HG03139 (cell line): ENCODE data around the gene HYOU1.
A peak's percentile ranks its signal among the peaks of the same experiment; 100 is the strongest.
"Not testable (repeated sequence)": the region's sequence is repeated elsewhere in the genome, so short reads cannot be mapped to it uniquely, and the experiment has no call there.

Source experiments
- ATAC-seq: cut with Tn5 transposase; IDR thresholded peaks from one replicate; pipeline ENCODE4 v1.9.1; 2021; ENCODE audit not compliant: unreplicated experiment

HYOU1 gene

DNA sequence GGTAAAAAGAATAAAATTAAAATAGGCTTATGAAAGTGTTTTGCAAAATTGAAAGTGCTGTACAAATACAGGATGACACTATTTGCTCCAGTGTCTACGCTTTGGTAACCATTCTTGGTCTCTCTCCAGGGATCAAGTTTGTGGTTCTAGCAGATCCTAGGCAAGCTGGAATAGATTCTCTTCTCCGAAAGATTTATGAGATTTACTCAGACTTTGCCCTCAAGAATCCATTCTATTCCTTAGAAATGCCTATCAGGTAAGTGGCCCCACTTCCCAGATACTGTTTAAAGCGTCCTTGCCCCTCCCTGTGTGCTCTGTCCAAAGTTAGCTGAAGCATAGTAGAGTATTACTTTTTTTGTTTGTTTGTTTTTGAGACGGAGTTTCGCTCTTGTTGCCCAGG lies 35.4 kb downstream of the HYOU1 start:
- no peak for ATAC-seq

GRCh38 chr11:119019996-119020395 lies 37.0 kb downstream of the HYOU1 start:
- no peak for ATAC-seq

GRCh38 chr11:119018074-119018938 lies 38.7 kb downstream of the HYOU1 start, which contains the start of the genes RPS25 and TRAPPC4:
TSS of gene RPS25 (minus strand) at chr11:119018343. CDS start at chr11:119018284, 59 bp downstream.
TSS of gene TRAPPC4 (plus strand) at chr11:119018766. CDS start at chr11:119018796, 30 bp downstream.
- peak; percentile 83 for ATAC-seq

DNA sequence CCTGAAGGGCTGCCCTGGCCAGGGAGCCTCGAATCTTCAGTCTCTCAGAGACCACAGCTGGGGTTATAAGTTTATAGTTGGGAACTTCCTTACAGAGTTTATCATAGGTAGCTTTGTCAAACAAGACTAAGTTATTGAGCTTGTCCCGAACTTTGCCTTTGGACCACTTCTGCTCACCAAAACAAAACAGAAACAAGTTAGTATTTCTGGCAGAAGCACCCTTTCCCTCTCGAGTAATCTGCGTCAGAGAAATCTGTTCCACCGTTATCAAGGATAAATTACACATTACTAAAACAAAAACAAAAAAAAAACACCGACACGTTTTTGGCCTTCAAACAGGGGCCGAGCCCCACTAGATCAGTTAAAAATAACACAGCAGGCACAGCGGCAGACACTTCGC lies 39.6 kb downstream of the HYOU1 start:
- ATAC-seq = not testable (repeated sequence)

GRCh38 chr11:119016216-119017009 lies 40.6 kb downstream of the HYOU1 start:
- ATAC-seq = no peak

- no peak for ATAC-seq
Measured at GRCh38 chr11:119015054-119015611, 41.9 kb downstream of the HYOU1 start.

- ATAC-seq = no peak
Measured at GRCh38 chr11:119014209-119014924, 42.6 kb downstream of the HYOU1 start.

DNA sequence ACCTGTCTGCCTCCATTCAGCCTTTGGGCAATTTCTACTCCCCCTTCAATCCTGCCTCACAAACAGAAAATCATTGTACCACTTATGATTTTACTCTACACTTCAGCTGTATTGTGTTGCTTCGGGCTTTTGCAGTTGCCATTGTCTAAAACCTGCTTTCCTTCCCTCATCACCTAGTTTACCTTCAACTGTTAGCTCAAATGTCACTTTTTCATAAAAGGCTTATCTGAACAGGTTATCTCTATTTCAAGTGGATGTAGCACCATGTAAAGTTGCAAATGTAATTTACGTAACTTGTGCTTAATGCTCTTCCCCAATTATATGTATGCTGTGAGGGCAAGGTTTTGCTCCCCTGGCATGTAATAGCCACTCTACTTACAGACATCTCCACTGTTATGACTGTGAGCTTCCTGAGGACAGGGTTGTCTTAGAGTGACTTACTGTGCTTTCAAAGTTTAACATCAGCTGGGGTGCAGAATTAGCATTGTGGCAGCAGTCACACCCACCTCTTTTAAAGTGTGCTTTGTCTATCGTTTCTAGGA lies 44.3 kb downstream of the HYOU1 start:
- no peak for ATAC-seq

DNA sequence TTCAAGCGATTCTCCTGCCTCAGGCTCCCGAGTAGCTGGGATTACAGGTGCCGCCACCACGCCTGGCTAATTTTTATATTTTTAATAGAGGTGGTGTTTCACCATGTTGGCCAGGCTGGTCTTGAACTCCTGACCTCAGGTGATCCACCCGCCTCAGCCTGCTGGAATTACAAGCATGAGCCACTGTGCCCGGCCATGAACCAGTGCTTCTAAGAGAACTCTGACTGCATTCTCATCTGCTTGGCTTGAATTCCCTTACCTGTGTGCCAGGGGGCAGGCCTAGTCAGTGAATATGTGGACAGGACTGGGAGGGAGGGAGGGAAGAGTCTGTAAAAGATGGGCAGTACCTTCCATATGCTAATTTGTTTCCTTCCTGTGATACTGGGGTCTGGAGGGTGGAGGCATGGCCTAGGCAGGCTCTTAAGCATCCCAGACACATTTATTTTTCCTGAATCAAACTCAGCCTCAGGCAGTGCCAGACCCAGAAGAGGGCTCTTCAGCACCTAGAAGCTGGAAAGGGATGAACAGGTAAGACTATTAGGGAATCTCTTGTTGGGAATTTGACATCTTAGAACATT lies 45.4 kb downstream of the HYOU1 start:
- no peak for ATAC-seq

DNA sequence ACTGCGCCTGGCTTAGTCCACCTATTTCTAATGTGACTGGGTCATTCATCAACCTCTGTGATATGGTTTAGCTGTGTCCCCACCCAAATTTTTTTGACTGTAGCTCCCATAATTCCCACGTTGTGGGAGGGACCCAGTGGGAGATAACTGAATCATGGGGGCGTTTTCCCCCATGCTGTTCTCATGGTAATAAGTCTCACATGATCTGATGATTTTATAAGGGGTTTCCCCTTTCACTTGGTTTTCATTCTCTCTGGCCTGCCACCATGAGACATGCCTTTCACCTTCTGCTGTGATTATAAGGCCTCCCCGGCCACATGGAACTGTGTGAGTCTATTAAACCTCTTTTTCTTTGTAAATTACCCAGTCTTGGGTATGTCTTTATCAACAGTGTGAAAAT lies 50.3 kb downstream of the HYOU1 start:
- ATAC-seq = no peak

GRCh38 chr11:119000906-119001305 lies 56.1 kb downstream of the HYOU1 start:
- no peak for ATAC-seq

GRCh38 chr11:118998822-118999221 lies 58.2 kb downstream of the HYOU1 start:
- ATAC-seq = no peak

DNA sequence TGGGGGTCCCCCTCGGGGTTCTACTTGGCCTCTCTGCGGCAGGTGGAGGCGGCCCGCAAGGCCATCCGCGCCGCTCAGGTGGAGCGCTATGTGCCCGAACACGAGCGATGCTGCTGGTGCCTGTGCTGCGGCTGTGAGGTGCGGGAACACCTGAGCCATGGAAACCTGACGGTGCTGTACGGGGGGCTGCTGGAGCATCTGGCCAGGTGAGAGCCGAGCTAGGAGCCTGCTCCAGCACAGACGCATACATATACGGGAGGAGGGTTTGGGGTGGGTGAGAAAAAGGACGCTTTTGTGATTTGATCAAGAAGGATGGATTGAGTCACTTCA lies 58.7 kb downstream of the HYOU1 start:
- no peak for ATAC-seq

DNA sequence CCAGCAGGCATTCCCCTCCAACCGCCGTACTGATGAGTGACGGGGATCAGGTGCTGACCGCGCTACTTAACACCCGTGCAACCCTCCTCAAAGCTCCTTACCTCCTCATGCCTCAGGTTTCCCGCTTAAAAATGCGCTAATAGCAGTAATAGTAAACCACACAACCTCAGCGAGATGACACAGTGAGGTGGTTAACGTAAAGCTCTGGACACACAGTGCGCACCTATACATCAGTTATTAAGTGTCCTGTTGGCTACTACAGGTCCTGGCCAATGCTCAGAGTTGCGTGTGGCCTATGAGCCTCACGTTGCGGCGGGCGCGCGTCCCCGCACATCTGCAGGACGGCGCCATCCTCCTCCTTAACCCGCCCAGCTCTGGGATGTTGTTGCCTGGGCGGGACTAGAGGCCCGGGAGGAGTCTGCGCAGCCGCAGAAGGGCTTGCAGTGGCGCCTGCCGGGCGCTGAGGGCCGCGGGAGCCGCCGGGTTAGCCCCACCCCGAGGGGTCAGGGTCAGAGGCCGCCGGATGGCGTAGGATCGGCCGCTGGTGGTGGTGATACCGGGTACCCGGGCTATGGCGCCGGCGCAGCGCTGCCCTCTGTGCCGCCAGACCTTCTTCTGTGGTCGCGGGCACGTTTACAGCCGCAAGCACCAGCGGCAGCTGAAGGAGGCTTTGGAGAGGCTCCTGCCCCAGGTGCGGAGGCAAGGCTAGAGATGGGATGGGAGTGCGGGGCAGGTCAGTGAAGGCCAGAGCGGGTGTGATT lies 59.2 kb downstream of the HYOU1 start, which contains the start of gene CENATAC:
Gene CENATAC (plus strand): TSS at position 512 of the 761 bp plus-strand sequence. CDS start 60 bp downstream, at position 572.
- peak; percentile 83 for ATAC-seq

- no peak for ATAC-seq
Measured at GRCh38 chr11:118996926-118997626, 59.9 kb downstream of the HYOU1 start.
